Activated naive CD8-positive, alpha-beta T cell treated with anti-CD3 and anti-CD28 coated beads for 36 hours (primary cell): ENCODE measurements around the gene GPR183. TPM values are rescaled to one million over a fixed set of nuclear protein-coding genes. Genes with fewer than 3 reads are reported as not detected.

ENCODE experiments used
- DNase-seq: peaks from one replicate; pipeline ENCODE4 v3.0.0; 2021
- H3K27ac Mint-ChIP-seq: one replicate; pipeline ENCODE4 v1.8.0; 2022; ENCODE audit warnings: mild to moderate bottlenecking, moderate library complexity, mixed read lengths
- H3K27me3 Mint-ChIP-seq: one replicate; pipeline ENCODE4 v1.8.0; 2022; ENCODE audit warnings: mild to moderate bottlenecking, mixed read lengths
- H3K36me3 Mint-ChIP-seq: one replicate; pipeline ENCODE4 v1.8.0; 2021; ENCODE audit warnings: mild to moderate bottlenecking, mixed read lengths
- H3K4me1 Mint-ChIP-seq: one replicate; pipeline ENCODE4 v1.8.0; 2021; ENCODE audit warnings: mixed read lengths
- H3K4me3 Mint-ChIP-seq: one replicate; pipeline ENCODE4 v1.8.0; 2022; ENCODE audit warnings: mild to moderate bottlenecking, moderate library complexity, mixed read lengths
- H3K9me3 Mint-ChIP-seq: one replicate; pipeline ENCODE4 v1.8.0; 2022; ENCODE audit warnings: mixed read lengths
- total RNA-seq, 2 experiments: library from RNA; stranded (reverse); gene quantifications; one replicate each; pipeline ENCODE4 v1.2.3, GENCODE V29; 2021

GPR183 gene
- 1 to 10 TPM; 4.3 to 4.5 TPM for total RNA-seq

GRCh38 chr13:99307247-99307646 lies at the start of gene GPR183:
TSS of gene GPR183 (minus strand) at chr13:99307399. CDS start at chr13:99296145, 11,254 bp downstream.
- Mint-ChIP-seq H3K9me3 (no peaks in the 10 kb centered on the region), H3K27ac (peak within 1 kb of the TSS; percentile 78), H3K27me3 (no peaks in the 10 kb centered on the region), H3K36me3 (peaks cover 44% of the 10 kb centered on the region), H3K4me3 (peak within 1 kb of the TSS; percentile 74), H3K4me1 (peaks cover 76% of the 10 kb centered on the region)
- DNase-seq, result no peak

GRCh38 chr13:99356262-99357091 lies 49.3 kb upstream of the GPR183 start:
- Mint-ChIP-seq H3K27me3 (no peaks in the 10 kb centered on the region), H3K4me1 (peaks cover 93% of the 10 kb centered on the region), H3K9me3 (no peaks in the 10 kb centered on the region), H3K4me3 (peak overlapping the region; percentile 35), H3K36me3 (peaks cover 67% of the 10 kb centered on the region), H3K27ac (peak overlapping the region; percentile 90)
- DNase-seq, result peak; percentile 58

- peak overlapping the region; percentile 90 for H3K27ac Mint-ChIP-seq
- no peak for DNase-seq
- H3K27me3 Mint-ChIP-seq, result no peaks in the 10 kb centered on the region
- H3K36me3 Mint-ChIP-seq, result peaks cover 65% of the 10 kb centered on the region
- H3K4me1 Mint-ChIP-seq, result peaks cover 94% of the 10 kb centered on the region
- H3K4me3 Mint-ChIP-seq, result peak overlapping the region; percentile 35
- H3K9me3 Mint-ChIP-seq, result no peaks in the 10 kb centered on the region
Observed at GRCh38 chr13:99356012-99356261, 48.7 kb upstream of the GPR183 start.

- H3K9me3 Mint-ChIP-seq, result no peaks in the 10 kb centered on the region
- H3K27me3 Mint-ChIP-seq, result no peaks in the 10 kb centered on the region
- H3K27ac Mint-ChIP-seq, result peak overlapping the region; percentile 90
- peaks cover 64% of the 10 kb centered on the region for H3K36me3 Mint-ChIP-seq
- no peak for DNase-seq
- H3K4me1 Mint-ChIP-seq, result peaks cover 94% of the 10 kb centered on the region
- peak overlapping the region; percentile 35 for H3K4me3 Mint-ChIP-seq
Observed at GRCh38 chr13:99355267-99356011, 48.2 kb upstream of the GPR183 start.

- peak overlapping the region; percentile 18 for H3K4me3 Mint-ChIP-seq
Observed at GRCh38 chr13:99354371-99354951, 47.3 kb upstream of the GPR183 start.

GRCh38 chr13:99353836-99354235 lies 46.6 kb upstream of the GPR183 start:
- peak; percentile 14 for DNase-seq
- peaks cover 58% of the 10 kb centered on the region for H3K36me3 Mint-ChIP-seq
- peak overlapping the region; percentile 3 for H3K4me3 Mint-ChIP-seq
- H3K27ac Mint-ChIP-seq, result peak overlapping the region; percentile 85
- peaks cover 86% of the 10 kb centered on the region for H3K4me1 Mint-ChIP-seq
- no peaks in the 10 kb centered on the region for H3K9me3 Mint-ChIP-seq
- no peaks in the 10 kb centered on the region for H3K27me3 Mint-ChIP-seq

More at GRCh38 chr13:99354371-99354951, 47.3 kb upstream of the GPR183 start:
- Mint-ChIP-seq H3K27me3 (no peaks in the 10 kb centered on the region), H3K4me1 (peaks cover 91% of the 10 kb centered on the region), H3K9me3 (no peaks in the 10 kb centered on the region), H3K27ac (peak overlapping the region; percentile 85), H3K36me3 (peaks cover 60% of the 10 kb centered on the region)
- DNase-seq, result no peak

GRCh38 chr13:99353246-99353600 lies 46.0 kb upstream of the GPR183 start:
- peaks cover 58% of the 10 kb centered on the region for H3K36me3 Mint-ChIP-seq
- H3K27ac Mint-ChIP-seq, result peak overlapping the region; percentile 81
- H3K9me3 Mint-ChIP-seq, result no peaks in the 10 kb centered on the region
- no peak overlapping the region for H3K4me3 Mint-ChIP-seq
- H3K4me1 Mint-ChIP-seq, result peaks cover 83% of the 10 kb centered on the region
- no peaks in the 10 kb centered on the region for H3K27me3 Mint-ChIP-seq
- DNase-seq, result no peak

GRCh38 chr13:99352351-99353245 lies 45.4 kb upstream of the GPR183 start:
- no peaks in the 10 kb centered on the region for H3K9me3 Mint-ChIP-seq
- peaks cover 55% of the 10 kb centered on the region for H3K36me3 Mint-ChIP-seq
- peaks cover 83% of the 10 kb centered on the region for H3K4me1 Mint-ChIP-seq
- H3K27ac Mint-ChIP-seq, result peak overlapping the region; percentile 81
- H3K27me3 Mint-ChIP-seq, result no peaks in the 10 kb centered on the region
- DNase-seq, result peak; percentile 22
- no peak overlapping the region for H3K4me3 Mint-ChIP-seq

GRCh38 chr13:99351772-99352171 lies 44.6 kb upstream of the GPR183 start:
- Mint-ChIP-seq H3K27ac (peak overlapping the region; percentile 81), H3K4me3 (peak overlapping the region; percentile 8), H3K36me3 (peaks cover 53% of the 10 kb centered on the region), H3K9me3 (no peaks in the 10 kb centered on the region), H3K27me3 (no peaks in the 10 kb centered on the region), H3K4me1 (peaks cover 79% of the 10 kb centered on the region)
- DNase-seq, result peak; percentile 38

- Mint-ChIP-seq H3K4me3 (no peak overlapping the region), H3K4me1 (peaks cover 72% of the 10 kb centered on the region), H3K36me3 (peaks cover 49% of the 10 kb centered on the region), H3K27ac (peak overlapping the region; percentile 70), H3K27me3 (no peaks in the 10 kb centered on the region), H3K9me3 (no peaks in the 10 kb centered on the region)
- no peak for DNase-seq
Observed at GRCh38 chr13:99350191-99350590, 43.0 kb upstream of the GPR183 start.

GRCh38 chr13:99347911-99348451 lies 40.8 kb upstream of the GPR183 start:
- no peaks in the 10 kb centered on the region for H3K27me3 Mint-ChIP-seq
- no peak overlapping the region for H3K4me3 Mint-ChIP-seq
- no peaks in the 10 kb centered on the region for H3K9me3 Mint-ChIP-seq
- peaks cover 50% of the 10 kb centered on the region for H3K4me1 Mint-ChIP-seq
- H3K36me3 Mint-ChIP-seq, result peaks cover 39% of the 10 kb centered on the region
- H3K27ac Mint-ChIP-seq, result no peak overlapping the region
- DNase-seq, result no peak

- Mint-ChIP-seq H3K36me3 (peaks cover 39% of the 10 kb centered on the region), H3K4me3 (no peak overlapping the region), H3K9me3 (no peaks in the 10 kb centered on the region), H3K27ac (peak overlapping the region; percentile 22), H3K27me3 (no peaks in the 10 kb centered on the region), H3K4me1 (peaks cover 44% of the 10 kb centered on the region)
- DNase-seq, result no peak
Observed at GRCh38 chr13:99347335-99347878, 40.2 kb upstream of the GPR183 start.

GRCh38 chr13:99346335-99347042 lies 39.3 kb upstream of the GPR183 start:
- peaks cover 35% of the 10 kb centered on the region for H3K4me1 Mint-ChIP-seq
- peaks cover 42% of the 10 kb centered on the region for H3K36me3 Mint-ChIP-seq
- no peaks in the 10 kb centered on the region for H3K27me3 Mint-ChIP-seq
- peak overlapping the region; percentile 11 for H3K27ac Mint-ChIP-seq
- no peak for DNase-seq
- no peaks in the 10 kb centered on the region for H3K9me3 Mint-ChIP-seq
- H3K4me3 Mint-ChIP-seq, result no peak overlapping the region

- Mint-ChIP-seq H3K4me1 (peaks cover 32% of the 10 kb centered on the region), H3K9me3 (no peaks in the 10 kb centered on the region), H3K4me3 (no peak overlapping the region), H3K27me3 (no peaks in the 10 kb centered on the region), H3K27ac (no peak overlapping the region), H3K36me3 (peaks cover 45% of the 10 kb centered on the region)
- DNase-seq, result no peak
Observed at GRCh38 chr13:99345345-99345744, 38.1 kb upstream of the GPR183 start.
